SK-N-SH (cell line): ENCODE measurements around the gene AP3S1. TPM values are rescaled to one million over a fixed set of nuclear protein-coding genes. Genes with fewer than 3 reads are reported as not detected.

ENCODE experiments used
- CTCF ChIA-PET: fragments of 300-600, 350-600 bp; formaldehyde crosslinking; extraction: SDS; loops from one replicate; lab custom pipeline; 2021; lab: Yijun Ruan, JAX
- POLR2A ChIA-PET: fragments of 350-600 bp; sonication (Branson Sonifier 250); formaldehyde crosslinking; extraction: SDS; loops from one replicate; lab custom pipeline; 2020; ENCODE audit warnings: antibody characterized with exemption, inconsistent platforms; lab: Yijun Ruan, JAX
- DNase-seq: peaks from one replicate; pipeline ENCODE4 v3.0.0; 2012
- H2AFZ ChIP-seq: fragments of 200-600 bp; sonication (generic); 2 replicates; pipeline ENCODE4 v1.8.1; 2016; ENCODE audit warnings: antibody characterized with exemption, mild to moderate bottlenecking, low read depth
- H3F3A ChIP-seq: fragments of 200-600 bp; sonication (generic); replicated peaks from 2 replicates; pipeline ENCODE3; 2016; ENCODE audit warnings: antibody characterized with exemption, mild to moderate bottlenecking; ENCODE audit not compliant: insufficient read depth
- H3K27ac ChIP-seq, 2 experiments: fragments of 200-500 bp in 1 of 2; fragments of 200-600 bp in 1 of 2; sonication (Bioruptor generic) in 1 of 2; sonication (generic), shearing (Covaris generic) in 1 of 2; 2 replicates each; pipeline versions ENCODE4 v1.5.1 to v1.6.1; 2014 to 2016; ENCODE audit warnings: low read depth in 2 of 2, inconsistent platforms in 1 of 2, low read length in 1 of 2, mild to moderate bottlenecking in 1 of 2, mixed read lengths in 1 of 2
- H3K27me3 ChIP-seq: fragments of 200-600 bp; sonication (generic), shearing (Covaris generic); 2 replicates; pipeline ENCODE4 v1.6.1; 2016; ENCODE audit warnings: mixed run types; ENCODE audit not compliant: insufficient read depth
- H3K36me3 ChIP-seq, 2 experiments: fragments of 200-500 bp in 1 of 2; fragments of 200-600 bp in 1 of 2; sonication (Bioruptor generic) in 1 of 2; sonication (generic) in 1 of 2; replicated peaks in 1 of 2; 2 replicates each; pipeline versions ENCODE3 to v1.5.1; 2014 to 2016; ENCODE audit warnings: low read length in 1 of 2, mild to moderate bottlenecking in 1 of 2; ENCODE audit not compliant: insufficient read depth in 2 of 2, control insufficient read depth in 1 of 2
- H3K4me1 ChIP-seq, 2 experiments: fragments of 200-500 bp in 1 of 2; fragments of 200-600 bp in 1 of 2; sonication (Bioruptor generic) in 1 of 2; sonication (generic), shearing (Covaris generic) in 1 of 2; 2 replicates each; pipeline versions ENCODE4 v1.5.1 to v1.6.1; 2014 to 2016; ENCODE audit warnings: low read depth in 1 of 2, low read length in 1 of 2, mixed run types in 1 of 2; ENCODE audit not compliant: insufficient read depth in 2 of 2, control insufficient read depth in 1 of 2
- H3K4me2 ChIP-seq: fragments of 200-600 bp; sonication (generic), shearing (Covaris generic); 2 replicates; pipeline ENCODE4 v1.6.1; 2017; ENCODE audit warnings: mixed run types
- H3K4me3 ChIP-seq, 2 experiments: fragments of 200-500 bp in 1 of 2; fragments of 200-600 bp in 1 of 2; sonication (Bioruptor generic) in 1 of 2; sonication (generic), shearing (Covaris generic) in 1 of 2; 2 replicates each; pipeline versions ENCODE4 v1.5.1 to v1.8.1; 2014 to 2016; ENCODE audit warnings: low read depth in 2 of 2, inconsistent platforms in 1 of 2, low read length in 1 of 2, mild to moderate bottlenecking in 1 of 2, mixed read lengths in 1 of 2, moderate library complexity in 1 of 2
- H3K79me2 ChIP-seq: fragments of 200-600 bp; sonication (generic); 2 replicates; pipeline ENCODE4 v1.8.1; 2017; ENCODE audit warnings: mild to moderate bottlenecking; ENCODE audit not compliant: insufficient read depth
- H3K9ac ChIP-seq: fragments of 200-600 bp; sonication (generic); 2 replicates; pipeline ENCODE4 v1.6.1; 2017; ENCODE audit warnings: mixed run types
- H3K9me2 ChIP-seq: fragments of 200-600 bp; sonication (generic); 2 replicates; pipeline ENCODE4 v1.6.1; 2017; ENCODE audit warnings: mixed run types
- H3K9me3 ChIP-seq: fragments of 200-600 bp; sonication (generic); 2 replicates; pipeline ENCODE4 v1.6.1; 2017; ENCODE audit warnings: mixed run types, mild to moderate bottlenecking, moderate library complexity
- H4K20me1 ChIP-seq: fragments of 200-600 bp; sonication (generic); 2 replicates; pipeline ENCODE4 v1.6.1; 2017; ENCODE audit warnings: mild to moderate bottlenecking, mixed run types; ENCODE audit not compliant: insufficient read depth
- EP300 ChIP-seq, 2 experiments: IDR thresholded peaks; 2 replicates each; pipeline versions ENCODE4 v1.4.0 to v1.6.1; 2012; ENCODE audit warnings: borderline replicate concordance in 1 of 2, low read depth in 1 of 2, low read length in 1 of 2
- FOXJ3 ChIP-seq: sonication (generic); formaldehyde crosslinking; IDR thresholded peaks from 2 replicates; pipeline ENCODE4 v1.5.1; 2020; ENCODE audit warnings: mild to moderate bottlenecking, missing genetic modification reagents
- GATA2 ChIP-seq: sonication (generic); formaldehyde crosslinking; IDR thresholded peaks from 2 replicates; pipeline ENCODE4 v1.5.0; 2020; ENCODE audit warnings: mild to moderate bottlenecking, missing genetic modification reagents
- NRF1 ChIP-seq: IDR thresholded peaks from 2 replicates; pipeline ENCODE4 v1.6.1; 2012; ENCODE audit warnings: low read depth, mild to moderate bottlenecking, low read length
- SIN3A ChIP-seq: IDR thresholded peaks from 2 replicates; pipeline ENCODE4 v1.6.1; 2012; ENCODE audit warnings: low read depth, mild to moderate bottlenecking, low read length, moderate library complexity, borderline replicate concordance
- TAF1 ChIP-seq: IDR thresholded peaks from 2 replicates; pipeline ENCODE4 v1.6.1; 2012; ENCODE audit warnings: low read depth, mild to moderate bottlenecking, low read length, moderate library complexity, borderline replicate concordance
- ZBTB33 ChIP-seq: IDR thresholded peaks from 2 replicates; pipeline ENCODE4 v1.4.0; 2012; ENCODE audit warnings: low read depth, borderline replicate concordance
- WGBS: methylation state at CpG from one replicate; pipeline ENCODE4 v1.1.6; 2017; ENCODE audit warnings: low lambda C conversion rate; 5-methylcytosine and 5-hydroxymethylcytosine counted together
- polyA plus RNA-seq, 3 experiments: library from polyadenylated mRNA; depleted of rRNA; stranded (reverse); fragments of >200 nt; gene quantifications; 2 replicates each; pipeline ENCODE4 v1.2.3, GENCODE V29; 2012
- TF ChIP-seq, protein P1 (sequence below): fragments of 150-350 bp; IDR thresholded peaks from 2 replicates; pipeline ENCODE4 v1.6.1; 2016; ENCODE audit warnings: mild to moderate bottlenecking, low read depth, low read length

The AP3S1 gene
- polyA plus RNA-seq, 1 of the 3 experiments (the other 2 are of a cell fraction): 21.6 TPM

DNA sequence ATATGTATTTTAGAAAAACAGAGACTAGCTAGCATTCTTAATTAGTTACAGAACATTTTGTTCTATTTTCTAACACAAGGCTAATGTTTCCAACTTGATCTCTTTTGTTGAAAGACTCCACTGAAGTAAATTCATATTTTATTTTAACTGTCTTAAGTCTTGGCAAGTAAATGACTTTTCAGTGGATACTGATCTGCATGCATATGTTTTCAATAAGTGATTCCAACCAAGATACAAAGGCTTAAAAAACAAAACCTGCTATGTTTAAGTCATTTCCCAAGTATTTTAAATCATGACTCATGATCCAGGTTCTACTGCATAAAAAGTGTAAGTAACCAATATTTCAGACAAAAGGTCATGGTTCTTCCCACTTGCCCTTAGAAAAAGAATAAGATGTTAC, 31.0 kb upstream of the AP3S1 start (continued):
- TF ChIP-seq TAF1 (no peak), NRF1 (no peak), SIN3A (no peak), ZBTB33 (0 out of 2 replicates have a peak, but pooled peaks have one; percentile 58)

GRCh38 chr5:115811406-115811805, 30.3 kb upstream of the AP3S1 start:
- Histone ChIP-seq H2AFZ (no peak overlapping the region), H3K4me2 (no peak overlapping the region), H3K27me3 (peaks cover 29% of the 10 kb centered on the region), H3K36me3 (no peaks in the 10 kb centered on the region), H3K79me2 (no peaks in the 10 kb centered on the region), H3K4me1 (peaks cover 0 to 10% of the 10 kb centered on the region in 2 experiments; a peak in 3 of 4 replicates), H3F3A (peaks cover 18% of the 10 kb centered on the region), H3K27ac (peak overlapping the region in 1 of 2 experiments; percentile 57; a peak in 2 of 4 replicates), H4K20me1 (no peaks in the 10 kb centered on the region), H3K4me3 (no peak overlapping the region), H3K9me2 (no peaks in the 10 kb centered on the region), H3K9ac (no peak overlapping the region), H3K9me3 (no peaks in the 10 kb centered on the region)
- TF ChIP-seq GATA2: peak; percentile 47
- no peak for TF ChIP-seq EP300 (IDR thresholded peaks at IDR 0.05; ENCODE audit: borderline replicate concordance in 1 of 2, low read depth in 1 of 2, low read length in 1 of 2)
- ChIA-PET CTCF (interaction anchor here (0.8 kb wide), 2 partner anchors 28 to 257 kb away, joined by 3 read pairs; no protein-coding TSS in a partner anchor), POLR2A (no interaction called here)
- DNase-seq: peak; percentile 22

DNA sequence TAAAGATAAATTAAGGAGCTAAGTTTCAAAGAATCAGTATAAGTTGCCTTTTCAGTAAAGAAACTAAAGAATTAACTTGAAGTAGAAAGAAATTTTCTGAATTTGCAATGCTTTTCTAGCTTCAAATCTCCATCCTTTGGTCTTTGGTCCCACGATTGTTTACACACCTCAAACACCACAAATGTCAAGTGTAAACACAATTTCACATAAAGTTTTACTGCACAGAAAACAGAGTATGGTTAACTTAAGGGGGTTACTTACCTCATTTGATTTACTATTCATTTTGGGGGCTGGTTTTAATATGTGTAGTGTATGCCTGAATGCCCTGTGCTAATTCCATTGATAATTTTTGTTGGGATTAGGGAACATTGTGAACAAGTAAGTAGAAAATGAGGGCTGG, 29.4 kb upstream of the AP3S1 start:
- Histone ChIP-seq H3F3A (peaks cover 17% of the 10 kb centered on the region), H3K9me3 (no peaks in the 10 kb centered on the region), H3K9me2 (no peaks in the 10 kb centered on the region), H3K4me1 (peaks cover 0 to 13% of the 10 kb centered on the region in 2 experiments; a peak in 3 of 4 replicates), H3K27ac (no peak overlapping the region), H3K27me3 (peaks cover 35% of the 10 kb centered on the region), H3K4me3 (no peak overlapping the region), H2AFZ (no peak overlapping the region), H3K36me3 (no peaks in the 10 kb centered on the region), H4K20me1 (no peaks in the 10 kb centered on the region), H3K4me2 (no peak overlapping the region), H3K9ac (no peak overlapping the region), H3K79me2 (no peaks in the 10 kb centered on the region)
- ChIA-PET CTCF (interaction anchor here (0.8 kb wide), 1 partner anchor 27 kb away, joined by 3 read pairs; no protein-coding TSS in a partner anchor), POLR2A (no interaction called here)
- WGBS: 77% methylated on average over 1 of the region's 1 CpG
- no peak for DNase-seq
- TF ChIP-seq FOXJ3 (CRISPR knock-in tag): no peak
- TF ChIP-seq, protein P1, sequence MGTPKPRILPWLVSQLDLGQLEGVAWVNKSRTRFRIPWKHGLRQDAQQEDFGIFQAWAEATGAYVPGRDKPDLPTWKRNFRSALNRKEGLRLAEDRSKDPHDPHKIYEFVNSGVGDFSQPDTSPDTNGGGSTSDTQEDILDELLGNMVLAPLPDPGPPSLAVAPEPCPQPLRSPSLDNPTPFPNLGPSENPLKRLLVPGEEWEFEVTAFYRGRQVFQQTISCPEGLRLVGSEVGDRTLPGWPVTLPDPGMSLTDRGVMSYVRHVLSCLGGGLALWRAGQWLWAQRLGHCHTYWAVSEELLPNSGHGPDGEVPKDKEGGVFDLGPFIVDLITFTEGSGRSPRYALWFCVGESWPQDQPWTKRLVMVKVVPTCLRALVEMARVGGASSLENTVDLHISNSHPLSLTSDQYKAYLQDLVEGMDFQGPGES: no peak
